OCI-LY1 (cell line): Measurements from ENCODE around the gene WSCD2.

Experiments
- CTCF ChIP-seq: fragments of 200-600 bp; sonication (generic), shearing (Covaris generic); IDR thresholded peaks from 2 replicates; pipeline ENCODE4 v1.5.1; 2017; ENCODE audit warnings: mild to moderate bottlenecking, antibody characterized with exemption, low read length, moderate library complexity, mixed read lengths
- EZH2 ChIP-seq: fragments of 200-600 bp; sonication (generic), shearing (Covaris generic); IDR thresholded peaks from 2 replicates; pipeline ENCODE4 v1.8.0; 2017; ENCODE audit warnings: borderline replicate concordance, mixed run types, mild to moderate bottlenecking, antibody characterized with exemption, low read length, moderate library complexity, mixed read lengths

GRCh38 chr12:108139454-108139853 lies 10.4 kb downstream of the WSCD2 start:
- TF ChIP-seq CTCF (no peak), EZH2 (no peak)
